Vagina (tissue), 2 donors: Measurements from ENCODE around the gene MRPL24.

Experiments used
- POLR2A ChIP-seq, 2 donors: fragments of 450-650 bp; IDR thresholded peaks; one replicate each; pipeline ENCODE4 v1.6.1; 2017; ENCODE audit warnings: antibody characterized with exemption in 2 of 2, mild to moderate bottlenecking in 2 of 2, moderate library complexity in 2 of 2
- TF ChIP-seq, protein P1 (sequence below), 3 experiments: fragments of 450-650 bp in 2 of 3; fragments of 200-600 bp in 1 of 3; sonication (generic) in 1 of 3; IDR thresholded peaks; one replicate each; pipeline ENCODE4 v1.5.1; 2017 to 2019; ENCODE audit warnings: antibody characterized with exemption in 3 of 3, mild to moderate bottlenecking in 2 of 3, moderate library complexity in 2 of 3

DNA sequence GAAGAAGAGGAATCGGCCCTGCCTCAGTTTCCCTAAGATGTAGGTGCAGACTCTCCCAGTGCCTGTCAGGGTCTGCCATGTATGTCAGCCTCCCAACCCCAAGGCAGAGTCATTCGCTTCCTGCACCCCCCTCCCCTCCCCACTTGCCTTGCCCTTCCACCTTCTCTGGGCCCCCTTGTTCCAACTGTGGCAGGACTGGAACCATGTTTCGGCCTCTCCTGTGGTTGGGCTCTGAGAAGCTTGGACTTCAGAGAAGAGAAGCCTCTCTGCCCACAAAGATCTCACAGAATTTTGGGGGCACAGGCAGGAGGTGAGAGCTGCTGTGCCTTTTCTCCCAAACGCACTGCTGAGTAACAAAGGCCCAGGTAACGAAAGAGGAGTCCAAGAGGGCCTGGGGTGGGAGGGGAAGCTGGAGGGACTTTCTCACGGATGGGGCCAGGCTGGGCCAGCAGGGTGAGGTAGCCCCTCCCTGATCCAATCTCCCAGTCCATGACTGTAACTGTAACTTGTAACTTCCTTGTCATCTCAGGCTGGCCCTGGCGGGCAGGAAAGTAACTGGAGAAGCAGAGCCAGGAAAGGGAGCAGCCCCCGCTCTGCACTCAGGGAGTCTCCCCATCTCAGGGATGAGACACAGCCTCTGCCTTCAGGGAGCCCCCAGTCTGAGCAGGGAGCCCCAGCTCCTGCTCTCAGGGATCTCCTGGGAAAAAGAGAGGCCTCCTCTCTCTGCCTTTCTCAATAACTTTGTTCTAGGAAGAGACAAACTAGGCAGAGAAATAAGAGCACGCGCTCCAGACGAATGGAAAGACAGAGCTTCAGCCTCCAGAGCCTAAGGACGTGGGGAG lies 46.8 kb downstream of the MRPL24 start:
- TF ChIP-seq, protein P1, sequence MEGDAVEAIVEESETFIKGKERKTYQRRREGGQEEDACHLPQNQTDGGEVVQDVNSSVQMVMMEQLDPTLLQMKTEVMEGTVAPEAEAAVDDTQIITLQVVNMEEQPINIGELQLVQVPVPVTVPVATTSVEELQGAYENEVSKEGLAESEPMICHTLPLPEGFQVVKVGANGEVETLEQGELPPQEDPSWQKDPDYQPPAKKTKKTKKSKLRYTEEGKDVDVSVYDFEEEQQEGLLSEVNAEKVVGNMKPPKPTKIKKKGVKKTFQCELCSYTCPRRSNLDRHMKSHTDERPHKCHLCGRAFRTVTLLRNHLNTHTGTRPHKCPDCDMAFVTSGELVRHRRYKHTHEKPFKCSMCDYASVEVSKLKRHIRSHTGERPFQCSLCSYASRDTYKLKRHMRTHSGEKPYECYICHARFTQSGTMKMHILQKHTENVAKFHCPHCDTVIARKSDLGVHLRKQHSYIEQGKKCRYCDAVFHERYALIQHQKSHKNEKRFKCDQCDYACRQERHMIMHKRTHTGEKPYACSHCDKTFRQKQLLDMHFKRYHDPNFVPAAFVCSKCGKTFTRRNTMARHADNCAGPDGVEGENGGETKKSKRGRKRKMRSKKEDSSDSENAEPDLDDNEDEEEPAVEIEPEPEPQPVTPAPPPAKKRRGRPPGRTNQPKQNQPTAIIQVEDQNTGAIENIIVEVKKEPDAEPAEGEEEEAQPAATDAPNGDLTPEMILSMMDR (IDR thresholded peaks at IDR 0.05), result no peak
- TF ChIP-seq POLR2A (IDR thresholded peaks at IDR 0.05), result no peak
